Trophoblast cell (in vitro differentiated cells and primary cell): ENCODE data around the gene CPT1B.
"Not testable (repeated sequence)": the region's sequence is repeated elsewhere in the genome, so short reads cannot be mapped to it uniquely, and the experiment has no call there.

Source experiments
- DNase-seq, 2 donors: peaks; one replicate each; pipeline ENCODE4 v3.0.0-alpha.2; 2016
- H2AFZ ChIP-seq: 2 replicates; pipeline ENCODE4 v1.6.1; 2013; ENCODE audit warnings: low read length, moderate library complexity, mild to moderate bottlenecking; ENCODE audit not compliant: insufficient read depth, poor library complexity
- H2AK5ac ChIP-seq: 2 replicates; pipeline ENCODE4 v1.6.1; 2013; ENCODE audit warnings: mild to moderate bottlenecking, low read length
- H2BK120ac ChIP-seq: 2 replicates; pipeline ENCODE4 v1.6.1; 2013; ENCODE audit warnings: low read length, mild to moderate bottlenecking, moderate library complexity; ENCODE audit not compliant: insufficient read depth, poor library complexity
- H2BK12ac ChIP-seq: 2 replicates; pipeline ENCODE4 v1.6.1; 2013; ENCODE audit warnings: mild to moderate bottlenecking, low read length, moderate library complexity
- H2BK5ac ChIP-seq: 2 replicates; pipeline ENCODE4 v1.6.1; 2013; ENCODE audit warnings: low read length, low read depth, moderate library complexity, mild to moderate bottlenecking; ENCODE audit not compliant: poor library complexity
- H3K14ac ChIP-seq: 2 replicates; pipeline ENCODE4 v1.6.1; 2013; ENCODE audit warnings: mild to moderate bottlenecking, low read length
- H3K18ac ChIP-seq: 2 replicates; pipeline ENCODE4 v1.6.1; 2013; ENCODE audit warnings: mild to moderate bottlenecking, low read length
- H3K23ac ChIP-seq: 2 replicates; pipeline ENCODE4 v1.6.1; 2013; ENCODE audit warnings: low read length
- H3K27ac ChIP-seq: 2 replicates; pipeline ENCODE4 v1.5.1; 2013; ENCODE audit warnings: low read depth, mild to moderate bottlenecking, inconsistent platforms, low read length, moderate library complexity
- H3K27me3 ChIP-seq: 2 replicates; pipeline ENCODE4 v1.6.1; 2013; ENCODE audit warnings: inconsistent platforms, mild to moderate bottlenecking, low read length, moderate library complexity; ENCODE audit not compliant: insufficient read depth
- H3K36me3 ChIP-seq, 2 experiments: 1 replicate in 1 of 2; 2 replicates in 1 of 2; pipeline ENCODE4 v1.6.1; 2013; ENCODE audit warnings: low read length in 2 of 2, mild to moderate bottlenecking in 2 of 2, moderate library complexity in 1 of 2; ENCODE audit not compliant: insufficient read depth in 2 of 2, control insufficient read depth in 1 of 2
- H3K4ac ChIP-seq: 2 replicates; pipeline ENCODE4 v1.6.1; 2013; ENCODE audit warnings: low read depth, mild to moderate bottlenecking, low read length, moderate library complexity
- H3K4me1 ChIP-seq, 2 experiments: 1 replicate in 1 of 2; 2 replicates in 1 of 2; pipeline ENCODE4 v1.6.1; 2013; ENCODE audit warnings: low read length in 2 of 2, mild to moderate bottlenecking in 2 of 2, moderate library complexity in 1 of 2; ENCODE audit not compliant: insufficient read depth in 2 of 2, control insufficient read depth in 1 of 2
- H3K4me2 ChIP-seq: 2 replicates; pipeline ENCODE4 v1.6.1; 2013; ENCODE audit warnings: inconsistent platforms, mild to moderate bottlenecking, low read length, moderate library complexity
- H3K4me3 ChIP-seq: 2 replicates; pipeline ENCODE4 v1.5.1; 2013; ENCODE audit warnings: mild to moderate bottlenecking, low read depth, low read length, inconsistent platforms
- H3K79me1 ChIP-seq: one replicate; pipeline ENCODE4 v1.6.1; 2013; ENCODE audit warnings: low read length
- H3K79me2 ChIP-seq: 2 replicates; pipeline ENCODE4 v1.6.1; 2013; ENCODE audit warnings: low read length, mild to moderate bottlenecking; ENCODE audit not compliant: control insufficient read depth, insufficient read depth, poor library complexity
- H3K9ac ChIP-seq: 2 replicates; pipeline ENCODE4 v1.6.1; 2013; ENCODE audit warnings: mild to moderate bottlenecking, low read length
- H3K9me3 ChIP-seq: 2 replicates; pipeline ENCODE4 v1.6.1; 2013; ENCODE audit warnings: low read depth, mild to moderate bottlenecking, control low read depth, inconsistent platforms, low read length; ENCODE audit not compliant: insufficient read depth
- H4K12ac ChIP-seq: 2 replicates; pipeline ENCODE4 v1.6.1; 2013; ENCODE audit warnings: low read depth, mild to moderate bottlenecking, low read length, moderate library complexity
- H4K8ac ChIP-seq: 2 replicates; pipeline ENCODE4 v1.6.1; 2013; ENCODE audit warnings: low read depth, mild to moderate bottlenecking, low read length, moderate library complexity
- H4K91ac ChIP-seq: one replicate; pipeline ENCODE4 v1.6.1; 2013; ENCODE audit warnings: low read depth, mild to moderate bottlenecking, low read length, moderate library complexity
- WGBS: extraction: QIAGEN DNeasy Blood & Tissue Kit; methylation state at CpG from one replicate; pipeline ENCODE4 v1.1.7; 2013; ENCODE audit warnings: missing lambda C conversion rate; ENCODE audit not compliant: insufficient read length, insufficient coverage; ENCODE audit errors: extremely low coverage; 5-methylcytosine and 5-hydroxymethylcytosine counted together

CPT1B gene

DNA sequence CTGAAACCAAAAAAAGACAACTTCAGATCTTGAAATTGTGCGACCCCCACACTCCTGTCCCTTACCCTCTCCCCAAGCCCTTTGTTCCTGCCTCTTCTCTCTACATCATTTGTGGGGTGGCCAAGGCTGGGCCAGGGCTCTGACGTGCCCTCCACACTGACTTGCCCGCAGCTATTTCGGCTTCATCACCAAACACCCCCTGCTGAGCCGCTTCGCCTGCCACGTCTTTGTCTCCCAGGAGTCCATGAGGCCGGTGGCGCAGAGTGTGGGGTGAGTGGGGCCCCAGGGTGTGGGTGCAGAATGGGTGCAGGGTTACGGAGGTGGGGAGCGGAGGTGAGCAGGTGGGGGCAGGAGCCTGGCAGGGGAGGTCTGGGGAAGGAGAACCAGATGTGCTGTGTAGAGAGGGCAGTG is 31.8 kb upstream of the CPT1B start:
- Histone ChIP-seq H3K9ac (no peak overlapping the region), H3K79me1 (no peaks in the 10 kb centered on the region), H2BK5ac (no peak overlapping the region), H2AFZ (no peak overlapping the region), H3K14ac (no peak overlapping the region), H3K4ac (no peak overlapping the region), H4K8ac (no peak overlapping the region), H3K27ac (no peak overlapping the region), H3K27me3 (no peaks in the 10 kb centered on the region), H3K18ac (no peak overlapping the region), H3K4me3 (no peak overlapping the region), H2BK12ac (no peak overlapping the region), H3K79me2 (no peaks in the 10 kb centered on the region), H3K4me2 (no peak overlapping the region), H3K36me3 (no peaks in the 10 kb centered on the region), H3K9me3 (peaks cover under 1% of the 10 kb centered on the region), H2AK5ac (no peak overlapping the region), H4K91ac (no peak overlapping the region), H4K12ac (no peak overlapping the region), H2BK120ac (no peak overlapping the region), H3K4me1 (peaks cover 0 to 4% of the 10 kb centered on the region in 2 experiments), H3K23ac (no peak overlapping the region)
- no peak for DNase-seq
- WGBS: no CpG with 5 or more reads among the region's 11 CpGs

DNA sequence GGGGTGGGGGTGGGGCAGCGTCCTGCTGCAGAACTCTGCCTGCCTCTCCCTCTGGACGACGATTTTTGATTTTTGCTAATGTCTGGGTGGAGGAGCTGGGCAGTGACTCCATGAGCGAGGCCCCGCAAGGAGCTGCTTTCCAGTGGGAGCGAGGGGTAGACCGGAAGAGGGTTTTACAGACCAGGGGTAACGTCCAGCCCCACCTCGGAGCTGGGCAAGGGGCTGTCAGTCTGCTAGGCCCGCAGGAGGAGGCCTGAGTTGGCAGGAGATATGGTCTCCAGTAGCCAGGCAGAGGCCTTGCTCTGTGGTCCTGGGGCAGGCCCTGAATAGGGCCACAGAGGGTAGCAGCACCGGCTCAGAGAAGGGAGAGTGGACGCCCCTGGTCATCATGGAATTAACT is 31.4 kb upstream of the CPT1B start:
- no peak overlapping the region for H3K4me3 ChIP-seq

GRCh38 chr22:50608996-50609395 is 30.8 kb upstream of the CPT1B start:
- peaks cover 1% of the 10 kb centered on the region for H3K9me3 ChIP-seq

More for the DNA sequence above, 31.4 kb upstream of the CPT1B start:
- no CpG with 5 or more reads among the region's 12 CpGs for WGBS
- H3K4me2 ChIP-seq: no peak overlapping the region
- no peak overlapping the region for H3K9ac ChIP-seq
- no peak overlapping the region for H2BK12ac ChIP-seq
- H4K91ac ChIP-seq: no peak overlapping the region
- no peak overlapping the region for H2AK5ac ChIP-seq
- H3K36me3 ChIP-seq: no peaks in the 10 kb centered on the region
- H4K8ac ChIP-seq: no peak overlapping the region
- peaks cover 1% of the 10 kb centered on the region for H3K9me3 ChIP-seq
- no peak overlapping the region for H3K27ac ChIP-seq
- H2BK5ac ChIP-seq: no peak overlapping the region
- H3K23ac ChIP-seq: no peak overlapping the region
- H2AFZ ChIP-seq: no peak overlapping the region
- H3K27me3 ChIP-seq: no peaks in the 10 kb centered on the region
- no peak overlapping the region for H3K14ac ChIP-seq
- H3K4me1 ChIP-seq: peaks cover 0 to 4% of the 10 kb centered on the region in 2 experiments
- DNase-seq: no peak
- no peaks in the 10 kb centered on the region for H3K79me1 ChIP-seq
- no peak overlapping the region for H2BK120ac ChIP-seq
- H3K79me2 ChIP-seq: no peaks in the 10 kb centered on the region
- no peak overlapping the region for H4K12ac ChIP-seq
- no peak overlapping the region for H3K18ac ChIP-seq
- H3K4ac ChIP-seq: no peak overlapping the region

GRCh38 chr22:50608058-50608840 is 30.0 kb upstream of the CPT1B start:
- not testable (repeated sequence) for H2AK5ac ChIP-seq, H3K14ac ChIP-seq, H3K4me1 ChIP-seq, H3K36me3 ChIP-seq, H3K23ac ChIP-seq, DNase-seq, H2AFZ ChIP-seq, H2BK5ac ChIP-seq, H2BK120ac ChIP-seq, H4K91ac ChIP-seq, H3K18ac ChIP-seq, H3K9me3 ChIP-seq, H3K79me1 ChIP-seq, H3K27me3 ChIP-seq, H4K8ac ChIP-seq, H3K4ac ChIP-seq, H3K4me2 ChIP-seq, H3K4me3 ChIP-seq, H3K9ac ChIP-seq, H2BK12ac ChIP-seq, H4K12ac ChIP-seq, H3K79me2 ChIP-seq, H3K27ac ChIP-seq
- WGBS: no CpG with 5 or more reads among the region's 39 CpGs

More at GRCh38 chr22:50608996-50609395, 30.8 kb upstream of the CPT1B start:
- Histone ChIP-seq H3K9ac (no peak overlapping the region), H3K36me3 (no peaks in the 10 kb centered on the region), H2BK120ac (no peak overlapping the region), H3K4me3 (no peak overlapping the region), H3K4me2 (no peak overlapping the region), H3K4me1 (peaks cover 0 to 4% of the 10 kb centered on the region in 2 experiments), H3K4ac (no peak overlapping the region), H4K8ac (no peak overlapping the region), H3K79me1 (no peaks in the 10 kb centered on the region), H3K27ac (no peak overlapping the region), H3K27me3 (no peaks in the 10 kb centered on the region), H4K12ac (no peak overlapping the region), H2BK5ac (no peak overlapping the region), H3K18ac (no peak overlapping the region), H2BK12ac (no peak overlapping the region), H4K91ac (no peak overlapping the region), H3K14ac (no peak overlapping the region), H2AK5ac (no peak overlapping the region), H3K79me2 (no peaks in the 10 kb centered on the region), H2AFZ (no peak overlapping the region), H3K23ac (no peak overlapping the region)
- no CpG with 5 or more reads among the region's 10 CpGs for WGBS
- DNase-seq: no peak
